Aorta (tissue), 5 donors: ENCODE data around the gene PRKACG. TPM values are rescaled to one million over a fixed set of nuclear protein-coding genes. Genes with fewer than 3 reads are reported as not detected.

Experiments
- ATAC-seq: fragments of 200-7000 bp; cut with Tn5 transposase; one replicate; pipeline ENCODE4 v1.9.1; 2022; ENCODE audit warnings: moderate library complexity; ENCODE audit not compliant: low FRiP score
- DNase-seq, 2 donors: peaks; one replicate each; pipeline ENCODE4 v3.0.0-alpha.2; 2020
- H3K27ac ChIP-seq, 2 donors: one replicate each; pipeline ENCODE4 v1.5.1; 2013; ENCODE audit warnings: low read length in 2 of 2, mild to moderate bottlenecking in 2 of 2, moderate library complexity in 2 of 2, control low read depth in 1 of 2, inconsistent platforms in 1 of 2, low read depth in 1 of 2
- H3K27me3 ChIP-seq, 2 donors: one replicate each; pipeline ENCODE4 v1.6.1; 2013; ENCODE audit warnings: control low read depth in 1 of 2, low read length in 1 of 2, mild to moderate bottlenecking in 1 of 2, moderate library complexity in 1 of 2; ENCODE audit not compliant: insufficient read depth in 2 of 2, control insufficient read depth in 1 of 2
- H3K36me3 ChIP-seq, 2 donors: one replicate each; pipeline ENCODE4 v1.6.1; 2013; ENCODE audit warnings: control low read depth in 1 of 2, low read length in 1 of 2, mild to moderate bottlenecking in 1 of 2; ENCODE audit not compliant: insufficient read depth in 2 of 2, control insufficient read depth in 1 of 2
- H3K4me1 ChIP-seq, 2 donors: one replicate each; pipeline ENCODE4 v1.6.1; 2013; ENCODE audit warnings: low read length in 2 of 2, control low read depth in 1 of 2, mild to moderate bottlenecking in 1 of 2, moderate library complexity in 1 of 2; ENCODE audit not compliant: insufficient read depth in 2 of 2, control insufficient read depth in 1 of 2
- H3K4me3 ChIP-seq, 2 donors: one replicate each; pipeline ENCODE4 v1.5.1; 2013; ENCODE audit warnings: low read length in 2 of 2, control low read depth in 1 of 2, mild to moderate bottlenecking in 1 of 2
- H3K9me3 ChIP-seq: one replicate; pipeline ENCODE4 v1.6.1; 2013; ENCODE audit warnings: mild to moderate bottlenecking, low read length; ENCODE audit not compliant: control insufficient read depth
- WGBS, 2 donors: extraction: QIAGEN DNeasy Blood & Tissue Kit; methylation state at CpG; one replicate each; pipeline ENCODE4 v1.1.7; 2013; 5-methylcytosine and 5-hydroxymethylcytosine counted together
- intact Hi-C, 2 donors: fragments of 100-400 bp; cut with DNase I; formaldehyde crosslinking; loops; one replicate each; pipeline versions ENCODE4 v1.14.2 to v1.15.0; 2022
- polyA plus RNA-seq, 2 donors: library from polyadenylated mRNA; stranded (reverse); fragments of 200-250 nt; gene quantifications; one replicate each; pipeline ENCODE4 v1.2.3, GENCODE V29; 2013
- total RNA-seq, 2 donors: library from RNA; stranded (reverse); fragmentation: NEBNext Ultra II Directional; extraction: Animal tissue kit (Norgen Biotek cat#: 25700); gene quantifications; one replicate each; pipeline ENCODE4 v1.2.1, GENCODE V29; 2021
- donor health status: healthy with polysubstance abuse.
- donor health status: Bipolar disorder and iron deficiency.
- donor health status: DM: no; HTN: no; CAD: no.
- donor health status: DM: no; HTN: no; CAD: no.
- donor health status: DM: yes; HTN: yes; CAD: no.

Gene PRKACG
- total and polyA plus RNA-seq, 4 donors, result not detected

- H3K27me3 ChIP-seq, result no peaks in the 10 kb centered on the region
- no peak for ATAC-seq
- H3K9me3 ChIP-seq, result no peaks in the 10 kb centered on the region
- intact Hi-C loops, result no loop called here
- no peak overlapping the region for H3K4me3 ChIP-seq
- H3K4me1 ChIP-seq, result no peaks in the 10 kb centered on the region
- no peaks in the 10 kb centered on the region for H3K36me3 ChIP-seq
- no peak for DNase-seq
- no peak overlapping the region for H3K27ac ChIP-seq
- 73 to 80% methylated on average over 5 of the region's 5 CpGs for WGBS, 2 donors
Measured at GRCh38 chr9:69016191-69017096, 2.5 kb upstream of the PRKACG start.

GRCh38 chr9:69013382-69013727, 558 bp downstream of the PRKACG start:
- H3K4me3 ChIP-seq, result no peak overlapping the region
- 98% methylated on average over 26 of the region's 26 CpGs for WGBS, 2 donors
- H3K4me1 ChIP-seq, result no peaks in the 10 kb centered on the region
- no peak overlapping the region for H3K27ac ChIP-seq
- ATAC-seq, result no peak
- DNase-seq, result no peak
- intact Hi-C loops, result no loop called here
- H3K9me3 ChIP-seq, result no peaks in the 10 kb centered on the region
- no peaks in the 10 kb centered on the region for H3K36me3 ChIP-seq
- no peaks in the 10 kb centered on the region for H3K27me3 ChIP-seq

- intact Hi-C loops, result no loop called here
- 89% methylated on average over 18 of the region's 18 CpGs for WGBS, 2 donors
Measured at GRCh38 chr9:69012696-69013381, 1.1 kb downstream of the PRKACG start.

DNA sequence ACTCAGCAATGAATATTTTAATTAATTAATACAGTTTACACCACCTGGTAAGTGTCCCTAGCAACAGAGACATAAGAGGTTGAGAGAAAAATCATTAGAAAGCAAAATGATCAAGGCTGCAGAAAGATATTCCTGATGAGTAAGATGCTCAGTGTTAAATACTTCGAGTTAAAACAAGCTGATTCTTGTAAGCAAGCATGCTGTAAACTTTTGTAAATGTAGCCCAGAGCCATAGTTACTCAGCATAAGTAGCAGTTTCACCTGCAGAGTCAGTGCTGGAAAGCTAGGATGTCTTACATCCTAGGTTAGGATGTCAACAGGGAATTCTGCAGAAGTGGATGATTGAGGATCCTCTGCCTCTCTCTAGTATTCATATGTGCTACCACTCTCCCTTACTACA, 4.2 kb downstream of the PRKACG start:
- H3K9me3 ChIP-seq, result no peaks in the 10 kb centered on the region
- no peak overlapping the region for H3K27ac ChIP-seq
- ATAC-seq (no peak), DNase-seq (no peak)
- WGBS, 2 donors, result 72 to 90% methylated on average over 1 of the region's 1 CpG
- intact Hi-C loops, result no loop called here
- no peaks in the 10 kb centered on the region for H3K36me3 ChIP-seq
- H3K4me1 ChIP-seq, result no peaks in the 10 kb centered on the region
- H3K27me3 ChIP-seq, result no peaks in the 10 kb centered on the region
- no peak overlapping the region for H3K4me3 ChIP-seq

More at GRCh38 chr9:69012696-69013381, 1.1 kb downstream of the PRKACG start:
- Histone ChIP-seq H3K27ac (no peak overlapping the region), H3K36me3 (no peaks in the 10 kb centered on the region), H3K9me3 (no peaks in the 10 kb centered on the region), H3K27me3 (no peaks in the 10 kb centered on the region), H3K4me3 (no peak overlapping the region), H3K4me1 (no peaks in the 10 kb centered on the region)
- peak; percentile 15 for ATAC-seq
- DNase-seq, result no peak

- intact Hi-C loops, result no loop called here
- Histone ChIP-seq H3K4me1 (no peaks in the 10 kb centered on the region), H3K27me3 (no peaks in the 10 kb centered on the region), H3K4me3 (no peak overlapping the region), H3K27ac (no peak overlapping the region), H3K9me3 (no peaks in the 10 kb centered on the region), H3K36me3 (peaks cover 0 to 2% of the 10 kb centered on the region in 2 donors)
- WGBS, 2 donors, result 25 to 36% methylated on average over 2 of the region's 2 CpGs
- DNase-seq, result no peak
- no peak for ATAC-seq
Measured at GRCh38 chr9:69004836-69005235, 9.1 kb downstream of the PRKACG start.

- intact Hi-C loops, result no loop called here
- no peaks in the 10 kb centered on the region for H3K4me1 ChIP-seq
- H3K27me3 ChIP-seq, result no peaks in the 10 kb centered on the region
- no peaks in the 10 kb centered on the region for H3K9me3 ChIP-seq
- 83% methylated on average over 8 of the region's 8 CpGs for WGBS, 2 donors
- H3K27ac ChIP-seq, result no peak overlapping the region
- DNase-seq, result no peak
- no peak for ATAC-seq
- no peak overlapping the region for H3K4me3 ChIP-seq
- peaks cover 0 to 2% of the 10 kb centered on the region in 2 donors for H3K36me3 ChIP-seq
Measured at GRCh38 chr9:69003051-69003450, 10.9 kb downstream of the PRKACG start.

- intact Hi-C loops, result no loop called here
Measured at GRCh38 chr9:69001921-69002320, 12.0 kb downstream of the PRKACG start.

DNA sequence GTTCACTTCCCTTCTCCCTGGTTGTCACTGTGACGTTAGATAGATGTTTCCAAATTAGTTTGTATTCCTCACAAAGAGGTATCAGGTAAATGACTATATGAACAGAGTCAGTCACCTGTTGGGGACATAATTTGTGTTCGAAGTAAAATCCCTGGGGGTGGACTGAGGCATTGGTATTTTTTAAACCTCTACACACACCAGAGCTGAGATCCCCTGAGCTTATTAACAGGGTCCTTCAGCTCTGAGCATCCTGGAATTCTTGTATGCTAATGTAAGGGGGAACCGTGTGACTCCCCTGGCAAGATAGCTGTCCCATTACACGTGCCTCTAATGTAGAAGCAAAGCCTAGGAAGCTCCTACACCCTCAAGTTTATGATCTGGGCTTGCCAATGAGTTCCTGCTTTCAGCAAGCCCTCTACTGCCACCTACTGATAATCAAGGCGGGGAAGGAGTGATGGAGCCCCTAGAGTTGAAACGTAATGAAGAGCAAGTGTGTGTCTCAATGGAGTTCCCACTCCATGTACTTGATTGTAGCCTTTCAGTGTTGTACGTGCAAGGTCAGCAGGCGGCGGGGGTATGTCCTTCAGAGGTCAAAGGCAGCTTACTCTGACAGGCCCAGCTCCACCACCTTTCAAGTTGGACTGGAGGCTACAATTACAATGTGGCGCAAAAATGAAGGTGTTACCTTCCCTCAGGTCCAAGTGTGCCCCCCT, 14.4 kb downstream of the PRKACG start:
- no peaks in the 10 kb centered on the region for H3K27me3 ChIP-seq
- H3K27ac ChIP-seq, result no peak overlapping the region
- no peaks in the 10 kb centered on the region for H3K9me3 ChIP-seq
- no peak overlapping the region for H3K4me3 ChIP-seq
- peaks cover 0 to 2% of the 10 kb centered on the region in 2 donors for H3K36me3 ChIP-seq
- H3K4me1 ChIP-seq, result no peaks in the 10 kb centered on the region
- WGBS, 2 donors, result 40 to 42% methylated on average over 10 of the region's 10 CpGs
- intact Hi-C loops, result loop anchor here in 1 of 2 donors (2.0 kb wide), 1 partner anchor 415 kb away; no protein-coding TSS in a partner anchor
- peak in 1 of 2 donors; percentile 56 for DNase-seq
- peak; percentile 85 for ATAC-seq

More at GRCh38 chr9:69001921-69002320, 12.0 kb downstream of the PRKACG start:
- Histone ChIP-seq H3K4me3 (no peak overlapping the region), H3K36me3 (peaks cover 0 to 2% of the 10 kb centered on the region in 2 donors), H3K4me1 (no peaks in the 10 kb centered on the region), H3K9me3 (no peaks in the 10 kb centered on the region), H3K27me3 (no peaks in the 10 kb centered on the region), H3K27ac (no peak overlapping the region)
- DNase-seq (no peak), ATAC-seq (no peak)
- WGBS, 2 donors, result 72% methylated on average over 8 of the region's 8 CpGs
